PC-9 (cell line): ENCODE measurements around the gene ZNF264. TPM values are rescaled to one million over a fixed set of nuclear protein-coding genes. Genes with fewer than 3 reads are reported as not detected.

Experiments
- BruUV-seq: library from RNA; stranded (reverse); fragments of 400-500 nt; replicated peaks from 2 replicates; lab custom pipeline; 2021; lab: Mats Ljungman, UMichigan
- CTCF ChIA-PET: fragments of 300-600 bp; sonication (Branson Sonifier 250); formaldehyde crosslinking; loops from one replicate; lab custom pipeline; 2022; ENCODE audit warnings: antibody characterized with exemption; lab: Charles Lee
- POLR2A ChIA-PET: fragments of 300-600 bp; sonication (Branson Sonifier 250); formaldehyde crosslinking; loops from one replicate; lab custom pipeline; 2022; ENCODE audit warnings: antibody characterized with exemption; ENCODE audit not compliant: unreplicated experiment; lab: Charles Lee
- DNase-seq, 2 experiments: peaks; one replicate each; pipeline versions ENCODE4 v3.0.0 to v3.0.0-alpha.2; 2015 to 2022; ENCODE audit warnings: mixed read lengths in 1 of 2
- H2AFZ ChIP-seq: fragments of 200-600 bp; sonication (generic); 2 replicates; pipeline ENCODE4 v1.8.1; 2017; ENCODE audit warnings: antibody characterized with exemption
- H3F3A ChIP-seq: fragments of 200-600 bp; sonication (generic); 2 replicates; pipeline ENCODE4 v1.8.1; 2017; ENCODE audit warnings: antibody characterized with exemption, mild to moderate bottlenecking, low read depth; ENCODE audit not compliant: insufficient read depth
- H3K27ac ChIP-seq: fragments of 200-600 bp; sonication (generic); 2 replicates; pipeline ENCODE4 v1.6.1; 2016; ENCODE audit warnings: mixed run types
- H3K27me3 ChIP-seq: fragments of 200-600 bp; sonication (generic); 2 replicates; pipeline ENCODE4 v1.6.1; 2016; ENCODE audit warnings: low read depth, mixed run types; ENCODE audit not compliant: insufficient read depth
- H3K36me3 ChIP-seq: fragments of 200-600 bp; sonication (generic); 2 replicates; pipeline ENCODE4 v1.6.1; 2016; ENCODE audit warnings: low read depth, mixed run types
- H3K4me1 ChIP-seq: fragments of 200-600 bp; sonication (generic); replicated peaks from 2 replicates; pipeline ENCODE4 v1.6.1; 2016; ENCODE audit warnings: mixed run types; ENCODE audit not compliant: insufficient read depth
- H3K4me2 ChIP-seq: fragments of 200-600 bp; sonication (generic); 2 replicates; pipeline ENCODE4 v1.6.1; 2017; ENCODE audit warnings: mixed run types
- H3K4me3 ChIP-seq: fragments of 200-600 bp; sonication (generic); 2 replicates; pipeline ENCODE4 v1.6.1; 2016; ENCODE audit warnings: mixed run types
- H3K79me2 ChIP-seq: fragments of 200-600 bp; sonication (generic); 2 replicates; pipeline ENCODE4 v1.6.1; 2017; ENCODE audit warnings: low read depth, mixed run types
- H3K9me2 ChIP-seq: fragments of 200-600 bp; sonication (generic); 2 replicates; pipeline ENCODE4 v1.8.1; 2017; ENCODE audit warnings: mild to moderate bottlenecking; ENCODE audit not compliant: insufficient read depth
- H3K9me3 ChIP-seq: fragments of 200-600 bp; sonication (generic); 2 replicates; pipeline ENCODE4 v1.8.1; 2016; ENCODE audit warnings: low read depth; ENCODE audit not compliant: insufficient read depth
- H4K20me1 ChIP-seq: fragments of 200-600 bp; sonication (generic); 2 replicates; pipeline ENCODE4 v1.8.1; 2017; ENCODE audit not compliant: insufficient read depth
- CTCF ChIP-seq: fragments of 200-600 bp; sonication (generic); conservative IDR thresholded peaks from 2 replicates; pipeline ENCODE4 v1.6.1; 2017; ENCODE audit warnings: mixed run types, antibody characterized with exemption, mild to moderate bottlenecking, moderate library complexity
- EZH2 ChIP-seq: fragments of 200-600 bp; sonication (generic); IDR thresholded peaks from 2 replicates; pipeline ENCODE4 v1.8.0; 2017; ENCODE audit warnings: antibody characterized with exemption, low read depth
- intact Hi-C: fragments of 100-400 bp; cut with micrococcal nuclease; formaldehyde crosslinking; loops from one replicate; pipeline ENCODE4 v1.10.0; 2022; ENCODE audit not compliant: unreplicated experiment
- total RNA-seq: library from RNA; stranded (reverse); gene quantifications from 2 replicates; pipeline ENCODE4 v1.2.3, GENCODE V29; 2021

ZNF264 gene
- total RNA-seq, 1 experiment from 2014 or later = 30.6 TPM

GRCh38 chr19:57245066-57245465, 53.8 kb downstream of the ZNF264 start:
- no peak for TF ChIP-seq CTCF
- TF ChIP-seq EZH2 = no peak
- H2AFZ ChIP-seq = no peak overlapping the region
- no peak for DNase-seq
- no TSS peak for BruUV-seq
- H3K4me1 ChIP-seq = peaks cover 14% of the 10 kb centered on the region; the same call in 1 of the 2 replicates
- H3K4me3 ChIP-seq = no peak overlapping the region
- H3K4me2 ChIP-seq = no peak overlapping the region
- no peak overlapping the region for H3K27ac ChIP-seq
- H4K20me1 ChIP-seq = no peaks in the 10 kb centered on the region
- POLR2A ChIA-PET = interaction anchor here (0.6 to 0.9 kb wide), 2 partner anchors 880 to 1647 kb away, joined by 3 to 5 read pairs; no protein-coding TSS in a partner anchor
- CTCF ChIA-PET = no interaction called here
- no peaks in the 10 kb centered on the region for H3K27me3 ChIP-seq
- no peaks in the 10 kb centered on the region for H3K9me3 ChIP-seq
- H3K79me2 ChIP-seq = peaks cover 32% of the 10 kb centered on the region
- intact Hi-C loops = no loop called here
- H3K9me2 ChIP-seq = no peaks in the 10 kb centered on the region
- H3K36me3 ChIP-seq = peaks cover 17% of the 10 kb centered on the region; the same call in 1 of the 2 replicates
- H3F3A ChIP-seq = no peaks in the 10 kb centered on the region; the same call in 1 of the 2 replicates

- H3K4me2 ChIP-seq = no peak overlapping the region
- H3K79me2 ChIP-seq = peaks cover 28% of the 10 kb centered on the region
- H3F3A ChIP-seq = no peaks in the 10 kb centered on the region
- no peak overlapping the region for H3K4me3 ChIP-seq
- TF ChIP-seq CTCF (no peak), EZH2 (no peak)
- H4K20me1 ChIP-seq = no peaks in the 10 kb centered on the region
- peak in 1 of 2 experiments; percentile 15 for DNase-seq
- no peaks in the 10 kb centered on the region for H3K27me3 ChIP-seq
- H3K27ac ChIP-seq = no peak overlapping the region
- intact Hi-C loops = no loop called here
- no peak overlapping the region for H2AFZ ChIP-seq
- H3K4me1 ChIP-seq = peaks cover 12% of the 10 kb centered on the region; the same call in 1 of the 2 replicates
- BruUV-seq = no TSS peak
- no peaks in the 10 kb centered on the region for H3K9me2 ChIP-seq
- H3K9me3 ChIP-seq = no peaks in the 10 kb centered on the region
- H3K36me3 ChIP-seq = peaks cover 23% of the 10 kb centered on the region; the same call in 1 of the 2 replicates
- ChIA-PET CTCF (interaction anchor here (0.6 kb wide), 1 partner anchor 33 kb away, joined by 3 read pairs; no protein-coding TSS in a partner anchor), POLR2A (interaction anchor here (0.7 kb wide), 1 partner anchor 130 kb away, joined by 42 read pairs; no protein-coding TSS in a partner anchor)
These were observed 54.7 kb downstream of the ZNF264 start for GRCh38 chr19:57245959-57246358.

GRCh38 chr19:57248646-57249045, 57.3 kb downstream of the ZNF264 start:
- H3K4me3 ChIP-seq = no peak overlapping the region
- peak in 1 of 2 experiments; percentile 30 for DNase-seq
- no peaks in the 10 kb centered on the region for H3F3A ChIP-seq
- ChIA-PET CTCF (no interaction called here), POLR2A (no interaction called here)
- no peaks in the 10 kb centered on the region for H3K4me1 ChIP-seq
- H3K9me3 ChIP-seq = no peaks in the 10 kb centered on the region
- no peaks in the 10 kb centered on the region for H3K27me3 ChIP-seq
- no peak overlapping the region for H3K27ac ChIP-seq
- no peak overlapping the region for H3K4me2 ChIP-seq
- intact Hi-C loops = no loop called here
- TF ChIP-seq CTCF (no peak), EZH2 (no peak)
- peaks cover 39% of the 10 kb centered on the region for H3K36me3 ChIP-seq
- no peak overlapping the region for H2AFZ ChIP-seq
- H3K9me2 ChIP-seq = no peaks in the 10 kb centered on the region
- H4K20me1 ChIP-seq = no peaks in the 10 kb centered on the region
- peaks cover 2% of the 10 kb centered on the region; the same call in 1 of the 2 replicates for H3K79me2 ChIP-seq
- no TSS peak for BruUV-seq
